GM12801 (cell line): ENCODE measurements around the gene KLHL10.

ENCODE experiments used
- TF ChIP-seq, protein P1 (sequence below): IDR thresholded peaks from one replicate; pipeline ENCODE4 v1.5.1; 2011; ENCODE audit warnings: control low read depth; ENCODE audit not compliant: insufficient read length; ENCODE audit errors: extremely low read depth

The KLHL10 gene

DNA sequence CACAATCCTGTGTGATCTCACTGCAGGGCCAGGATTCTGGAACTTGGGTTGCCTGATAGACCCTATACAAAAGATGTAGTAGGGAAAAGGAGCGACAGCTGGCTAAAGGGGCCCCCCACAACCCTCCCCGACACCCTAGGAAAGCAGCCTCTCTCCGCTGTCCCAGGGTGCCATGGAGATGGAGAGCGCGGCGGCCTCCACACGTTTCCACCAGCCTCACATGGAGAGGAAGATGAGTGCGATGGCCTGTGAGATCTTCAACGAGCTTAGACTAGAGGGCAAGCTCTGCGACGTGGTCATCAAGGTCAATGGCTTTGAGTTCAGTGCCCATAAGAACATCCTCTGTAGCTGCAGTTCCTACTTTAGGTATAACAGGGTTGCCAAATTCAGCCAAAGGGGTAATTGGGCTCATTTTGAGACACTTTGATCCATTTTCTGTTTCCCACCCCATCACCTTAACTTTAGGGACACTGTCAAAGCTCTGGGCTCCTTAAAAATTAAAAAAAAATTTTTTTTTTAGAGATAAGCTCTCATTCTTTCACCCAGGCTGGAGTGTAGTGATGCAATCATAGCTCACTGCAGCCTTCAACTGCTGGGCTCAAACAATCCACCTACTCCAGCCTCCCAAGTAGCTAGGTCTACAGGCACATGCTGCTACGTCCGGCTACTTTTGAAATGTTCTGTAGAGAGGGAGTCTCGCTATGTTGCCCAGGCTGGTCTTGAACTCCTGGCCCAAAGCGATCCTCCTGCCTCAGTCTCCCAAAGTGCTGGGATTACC, at the start of gene KLHL10:
Gene KLHL10, plus strand, starts transcription at position 65 of the 778 bp plus-strand sequence. Its CDS starts 108 bp downstream, at position 173.
- TF ChIP-seq, protein P1, sequence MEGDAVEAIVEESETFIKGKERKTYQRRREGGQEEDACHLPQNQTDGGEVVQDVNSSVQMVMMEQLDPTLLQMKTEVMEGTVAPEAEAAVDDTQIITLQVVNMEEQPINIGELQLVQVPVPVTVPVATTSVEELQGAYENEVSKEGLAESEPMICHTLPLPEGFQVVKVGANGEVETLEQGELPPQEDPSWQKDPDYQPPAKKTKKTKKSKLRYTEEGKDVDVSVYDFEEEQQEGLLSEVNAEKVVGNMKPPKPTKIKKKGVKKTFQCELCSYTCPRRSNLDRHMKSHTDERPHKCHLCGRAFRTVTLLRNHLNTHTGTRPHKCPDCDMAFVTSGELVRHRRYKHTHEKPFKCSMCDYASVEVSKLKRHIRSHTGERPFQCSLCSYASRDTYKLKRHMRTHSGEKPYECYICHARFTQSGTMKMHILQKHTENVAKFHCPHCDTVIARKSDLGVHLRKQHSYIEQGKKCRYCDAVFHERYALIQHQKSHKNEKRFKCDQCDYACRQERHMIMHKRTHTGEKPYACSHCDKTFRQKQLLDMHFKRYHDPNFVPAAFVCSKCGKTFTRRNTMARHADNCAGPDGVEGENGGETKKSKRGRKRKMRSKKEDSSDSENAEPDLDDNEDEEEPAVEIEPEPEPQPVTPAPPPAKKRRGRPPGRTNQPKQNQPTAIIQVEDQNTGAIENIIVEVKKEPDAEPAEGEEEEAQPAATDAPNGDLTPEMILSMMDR: no peak

DNA sequence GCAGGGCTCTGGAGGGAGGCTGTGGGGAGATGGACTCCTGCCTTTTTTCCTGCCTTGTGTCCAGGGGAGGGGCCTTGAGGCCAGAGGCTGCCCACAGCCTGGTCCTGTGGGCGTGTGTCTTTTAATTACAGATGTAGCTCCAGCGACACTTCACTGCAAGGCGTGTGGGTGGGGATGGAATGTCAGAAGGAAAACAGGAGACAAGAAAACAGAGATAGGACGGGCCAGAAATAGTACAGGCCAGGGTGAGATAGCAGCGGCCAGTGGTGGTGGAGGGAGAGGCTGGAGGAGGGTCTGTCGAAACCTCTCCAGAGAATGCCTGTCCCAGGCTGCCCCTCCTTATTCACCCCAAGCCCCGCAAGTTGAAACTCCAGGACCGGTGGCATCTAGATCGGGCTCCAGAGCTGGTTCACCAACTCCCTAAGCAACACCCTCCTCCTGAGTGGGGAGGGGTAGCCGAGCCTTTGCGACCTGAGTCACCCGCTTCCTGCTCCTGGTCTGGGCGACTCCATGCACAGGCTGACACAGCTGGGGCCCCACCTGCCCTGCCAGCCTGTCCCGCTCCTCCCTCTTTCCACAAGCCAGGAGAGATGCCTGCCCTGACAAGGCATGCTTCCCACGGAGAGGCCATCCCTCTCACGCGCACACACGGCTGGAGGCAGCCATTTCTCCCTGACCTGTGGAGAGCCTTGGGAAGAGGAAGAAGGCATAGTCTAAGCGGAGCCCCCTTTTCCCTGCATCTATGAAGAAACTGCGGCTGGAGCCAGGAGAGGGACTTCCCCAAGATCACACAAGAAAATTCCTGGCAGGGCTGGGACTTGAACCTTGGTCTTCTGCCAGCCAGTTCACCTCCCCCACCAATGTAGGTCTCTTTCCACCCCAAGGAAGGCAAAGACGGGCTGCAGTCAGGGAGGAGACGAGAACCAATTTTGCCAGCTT, 44.5 kb upstream of the KLHL10 start:
- TF ChIP-seq, protein P1: no peak

DNA sequence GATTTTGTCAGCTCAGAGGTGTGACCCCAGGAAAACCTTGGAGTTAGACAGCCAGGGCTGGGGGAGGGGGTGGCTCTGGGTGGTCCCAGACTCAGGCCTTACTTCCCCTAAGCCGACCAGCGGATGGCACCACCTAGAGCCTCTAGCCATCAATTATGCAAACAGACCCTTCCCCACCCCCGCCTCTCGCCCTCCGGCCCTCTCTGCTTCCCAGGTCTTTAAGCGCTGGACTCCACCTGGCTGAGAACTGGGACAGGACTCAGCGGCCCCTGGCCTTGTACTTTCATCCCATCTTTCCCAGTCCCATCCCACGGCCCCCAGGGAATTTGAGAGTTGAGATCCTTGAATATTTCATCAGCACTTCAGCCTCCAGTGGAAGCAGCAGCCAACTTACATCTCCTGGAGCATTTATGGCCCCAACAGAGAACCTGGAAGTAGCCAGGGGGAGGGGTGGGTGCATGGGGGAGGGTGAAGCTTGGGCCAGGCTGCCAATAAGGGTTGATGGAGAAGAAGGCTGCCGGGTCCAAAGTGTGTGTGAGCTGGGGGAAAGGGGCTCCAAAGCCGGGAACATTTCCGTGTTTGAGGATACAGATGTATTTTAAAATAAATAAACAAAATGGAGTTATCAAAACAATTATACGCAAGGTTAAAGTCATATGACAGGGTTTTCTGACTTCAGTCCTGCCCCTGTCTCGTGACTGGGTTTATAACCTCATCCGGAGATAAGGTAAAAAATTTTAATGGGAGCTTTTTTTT, 43.7 kb upstream of the KLHL10 start:
- TF ChIP-seq, protein P1: no peak

DNA sequence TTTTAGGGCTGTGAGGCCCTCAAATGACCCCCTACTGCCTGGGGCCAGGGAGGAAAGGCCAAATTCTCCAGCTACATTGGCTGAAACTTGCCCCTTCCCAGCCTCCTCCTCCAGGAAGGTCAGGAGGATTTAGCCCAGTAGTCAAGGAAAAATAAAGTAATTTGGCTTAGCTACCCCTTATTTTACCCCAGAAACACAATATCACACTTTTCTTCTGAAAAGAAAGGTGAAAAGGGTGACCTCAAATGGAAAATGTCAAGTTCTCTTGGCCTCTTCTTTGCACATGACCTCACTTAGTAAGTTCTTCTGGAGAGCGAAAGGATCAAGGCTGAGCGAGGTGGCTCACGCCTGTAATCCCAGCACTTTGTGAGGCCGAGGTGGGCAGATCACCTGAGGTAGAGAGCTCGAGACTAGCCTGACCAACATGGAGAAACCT, 43.1 kb upstream of the KLHL10 start:
- TF ChIP-seq, protein P1: no peak

DNA sequence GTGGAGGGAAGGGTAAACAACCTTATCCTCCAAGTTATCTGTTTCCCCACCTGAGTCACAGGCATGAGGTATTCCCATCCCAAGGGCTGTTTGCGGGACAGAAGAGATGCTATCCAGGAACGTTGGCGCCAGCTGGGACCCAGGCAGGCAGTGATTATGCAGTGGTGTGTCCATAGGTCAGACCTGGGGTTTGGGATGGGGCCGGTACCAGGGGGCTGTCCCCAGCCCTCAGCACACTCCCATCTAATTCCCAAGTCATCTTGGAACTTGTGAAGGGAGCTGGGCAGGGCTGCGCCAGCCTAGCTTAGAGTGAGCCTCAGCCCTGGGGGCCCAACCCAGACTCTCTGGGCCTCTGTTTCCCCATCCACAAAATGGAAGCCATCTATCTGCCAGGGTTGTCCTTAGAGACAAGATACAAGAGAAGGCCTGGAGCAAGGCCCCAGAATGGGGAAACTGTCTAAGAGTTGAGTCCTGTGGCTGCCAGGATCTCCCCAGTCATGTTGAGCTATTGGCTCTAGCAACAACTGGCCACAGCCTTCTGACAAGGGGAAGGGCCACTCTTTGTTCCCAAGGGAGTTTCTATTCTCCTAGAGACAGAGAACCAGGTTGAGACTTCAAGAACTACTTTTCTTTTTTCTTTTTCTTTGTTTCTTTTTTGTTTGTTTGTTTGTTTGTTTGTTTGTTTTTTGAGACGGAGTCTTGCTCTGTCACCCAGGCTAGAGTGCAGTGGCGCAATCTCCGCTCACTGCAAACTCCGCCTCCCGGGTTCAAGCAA, 41.3 kb upstream of the KLHL10 start:
- TF ChIP-seq, protein P1: no peak

DNA sequence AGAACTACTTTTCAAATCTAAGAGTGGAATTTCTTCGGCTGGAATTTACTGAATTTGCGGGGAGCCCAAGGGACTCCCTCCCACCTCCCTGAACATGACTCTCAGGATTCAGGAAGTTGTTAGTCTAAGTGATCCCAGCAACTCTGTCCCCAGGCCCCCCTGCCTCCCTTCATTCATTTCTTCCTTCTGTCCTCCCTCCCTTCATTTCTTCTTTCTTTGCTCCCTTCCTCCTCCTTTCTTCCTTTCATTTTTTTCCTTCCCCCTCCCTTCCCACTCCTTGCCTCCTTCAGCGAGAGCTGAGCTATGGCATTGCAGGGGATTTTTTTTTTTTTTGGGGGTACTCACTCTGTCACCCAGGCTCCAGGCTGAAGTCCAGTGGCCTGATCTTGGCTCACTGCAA, 40.2 kb upstream of the KLHL10 start:
- TF ChIP-seq, protein P1: no peak
